HG03558 (cell line): ENCODE measurements around the gene GOSR1.
"Not testable (repeated sequence)": the region's sequence is repeated elsewhere in the genome, so short reads cannot be mapped to it uniquely, and the experiment has no call there.

Experiments
- ATAC-seq: cut with Tn5 transposase; IDR thresholded peaks from one replicate; pipeline ENCODE4 v1.9.1; 2021; ENCODE audit warnings: moderate number of reproducible peaks; ENCODE audit not compliant: unreplicated experiment; ENCODE audit errors: extremely low read depth

Gene GOSR1

DNA sequence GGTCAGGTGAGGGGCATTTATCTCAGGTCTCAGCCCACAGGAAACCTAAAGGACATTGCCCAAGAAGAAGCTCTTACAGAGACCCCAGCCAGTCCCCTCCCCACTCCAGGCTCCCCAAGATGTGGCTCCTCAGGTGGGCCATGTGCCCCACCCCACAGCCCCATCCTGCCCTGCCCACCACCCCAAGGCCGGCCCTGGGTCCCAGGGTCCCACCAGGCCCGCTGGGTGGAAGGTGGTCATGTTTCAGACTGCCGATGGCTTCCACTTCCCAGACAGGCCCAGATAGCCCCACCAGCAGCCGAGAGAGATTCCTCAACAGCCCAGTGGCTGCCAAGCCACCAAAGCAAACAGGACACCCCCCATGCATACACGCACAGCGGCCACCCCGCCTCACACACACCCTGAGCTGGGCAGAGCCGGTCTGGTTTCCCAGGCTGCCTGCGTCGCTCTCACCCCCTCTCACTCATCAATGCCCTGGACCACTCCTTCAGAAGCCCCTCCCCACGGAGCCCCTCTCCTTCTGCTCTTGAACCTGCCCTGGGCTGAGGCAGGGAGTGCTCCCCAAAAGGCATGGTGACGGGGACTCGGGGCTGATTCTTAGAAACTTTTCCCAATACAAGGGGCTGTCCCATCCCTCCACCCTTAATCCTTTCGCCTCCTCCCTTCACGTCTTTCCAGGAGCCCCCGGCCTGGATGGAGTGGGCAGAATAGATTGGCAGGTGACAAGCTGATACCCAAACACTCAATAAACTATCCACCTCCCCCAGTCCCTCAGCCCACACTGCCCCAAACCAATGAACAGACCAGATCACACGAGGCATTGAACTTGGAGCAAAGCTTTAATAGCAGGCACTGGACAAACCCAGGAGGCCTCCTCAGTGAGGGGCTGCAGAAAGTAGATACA, 95.7 kb downstream of the GOSR1 start:
- ATAC-seq, result not testable (repeated sequence)

DNA sequence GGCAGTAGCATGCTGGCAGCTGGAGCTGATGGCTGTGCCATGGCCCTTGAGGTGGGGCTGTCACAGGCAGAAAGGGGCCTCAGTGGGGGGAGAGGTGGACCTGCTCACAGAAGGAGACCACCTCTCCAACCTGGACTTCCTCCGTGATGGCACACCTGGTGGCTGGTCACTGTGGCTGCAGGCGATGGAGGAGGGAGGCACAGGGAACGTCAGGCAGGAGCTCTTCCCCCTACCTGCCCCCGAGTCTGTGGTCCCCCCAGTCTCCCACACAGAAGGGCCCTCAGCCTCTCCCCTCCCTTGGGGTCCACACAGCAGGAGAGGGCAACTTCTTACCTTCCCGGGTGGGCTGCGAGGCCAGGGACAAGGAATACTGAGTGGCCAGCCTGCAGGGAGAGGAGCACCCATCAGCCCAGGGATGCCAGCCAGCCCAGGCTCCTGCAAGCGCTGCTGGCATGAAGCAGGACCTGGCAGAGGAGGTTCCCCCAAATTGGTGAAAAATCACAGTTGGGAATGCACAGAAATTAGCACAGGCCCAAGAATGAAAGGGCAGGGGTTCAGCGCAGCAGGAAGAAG, 96.5 kb downstream of the GOSR1 start:
- no peak for ATAC-seq

- not testable (repeated sequence) for ATAC-seq
Measured at GRCh38 chr17:30574309-30574708, 97.1 kb downstream of the GOSR1 start.

- ATAC-seq, result not testable (repeated sequence)
Measured at GRCh38 chr17:30574806-30575205, 97.6 kb downstream of the GOSR1 start.

DNA sequence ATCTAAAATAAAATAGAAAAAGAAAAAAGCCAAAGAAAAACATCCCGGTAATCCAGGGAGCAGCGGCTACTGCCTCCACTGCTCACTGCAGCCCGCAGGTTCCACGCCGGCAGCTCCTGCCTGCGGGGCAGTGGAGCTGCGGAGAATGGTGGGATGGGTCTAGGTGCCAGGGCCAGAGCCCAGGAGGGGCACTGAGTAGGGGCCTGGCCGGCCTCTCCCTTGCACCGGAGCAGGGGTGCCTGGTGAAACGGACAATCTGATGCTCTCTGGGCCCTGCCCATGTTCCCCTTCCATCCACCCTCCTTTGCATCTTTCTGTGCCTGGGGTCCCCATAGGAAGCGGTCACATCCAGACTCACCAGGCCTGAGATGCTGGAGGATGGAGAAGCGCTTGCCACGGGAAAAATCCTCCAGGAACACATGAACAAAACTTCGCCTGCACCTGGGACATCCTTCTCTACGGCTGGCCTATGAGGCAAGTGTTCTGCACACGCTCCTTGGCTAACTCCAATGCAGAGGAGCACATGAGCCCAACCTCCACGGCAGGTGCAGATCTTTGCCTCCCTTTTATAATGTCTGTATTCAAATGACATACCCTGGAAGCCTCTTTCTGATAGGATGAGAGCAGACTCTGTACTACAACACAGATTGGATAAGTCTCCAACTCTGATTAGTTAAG, 98.6 kb downstream of the GOSR1 start:
- not testable (repeated sequence) for ATAC-seq

DNA sequence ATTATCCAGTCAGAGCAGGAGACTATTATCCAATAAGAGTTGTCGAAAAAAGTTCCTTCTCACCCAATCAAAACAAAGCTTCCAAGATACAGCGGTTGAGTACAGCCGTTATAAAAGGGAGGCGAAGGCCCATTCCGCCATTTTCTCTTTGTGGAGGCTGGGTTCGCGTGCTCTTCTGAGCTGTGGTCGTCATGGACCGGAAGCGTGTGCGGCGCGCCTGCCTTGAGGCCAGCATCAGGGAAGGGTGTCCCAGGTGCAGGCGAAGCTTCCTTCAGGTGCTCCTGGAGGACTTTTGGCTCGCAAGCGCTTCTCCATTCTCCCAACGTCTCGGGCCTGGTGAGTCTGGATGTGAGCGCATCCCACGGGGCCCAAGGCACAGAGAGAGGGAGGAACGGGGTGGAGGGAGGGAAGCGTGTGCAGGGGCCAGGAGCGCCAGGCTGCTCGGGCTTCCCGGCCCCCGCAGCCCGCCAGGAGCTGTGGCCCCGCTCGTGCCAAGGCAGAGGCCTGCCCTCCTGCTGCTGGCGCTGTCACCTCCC, 99.2 kb downstream of the GOSR1 start:
- ATAC-seq, result no peak
